HFFc6 (cell line): ENCODE measurements around the gene MFSD6L. TPM values are rescaled to one million over a fixed set of nuclear protein-coding genes. Genes with fewer than 3 reads are reported as not detected.

ENCODE experiments used
- DNase-seq: peaks from one replicate; pipeline ENCODE4 v3.0.0-alpha.2; 2018
- H3K27ac Mint-ChIP-seq: 2 replicates; pipeline ENCODE4 v1.8.0; 2020; ENCODE audit warnings: mild to moderate bottlenecking, mixed read lengths
- H3K27me3 Mint-ChIP-seq: 2 replicates; pipeline ENCODE4 v1.8.0; 2021; ENCODE audit warnings: mild to moderate bottlenecking, moderate library complexity, mixed read lengths; ENCODE audit not compliant: insufficient read depth
- H3K36me3 Mint-ChIP-seq: 2 replicates; pipeline ENCODE4 v1.8.0; 2021; ENCODE audit warnings: low read depth, mixed read lengths
- H3K4me1 Mint-ChIP-seq: 2 replicates; pipeline ENCODE4 v1.8.0; 2020; ENCODE audit warnings: low read depth, mixed read lengths
- H3K4me3 Mint-ChIP-seq: 2 replicates; pipeline ENCODE4 v1.8.0; 2020; ENCODE audit warnings: mild to moderate bottlenecking, moderate library complexity, mixed read lengths
- H3K9me3 Mint-ChIP-seq: 2 replicates; pipeline ENCODE4 v1.8.0; 2020; ENCODE audit warnings: mild to moderate bottlenecking, mixed read lengths
- total RNA-seq, 6 experiments: library from RNA; stranded (reverse); fragmentation: NEBNext Ultra II Directional; extraction: Animal tissue kit (Norgen Biotek cat#: 25700); gene quantifications; 2 replicates in 1 of 6; 3 replicates in 5 of 6; pipeline ENCODE4 v1.2.3, GENCODE V29; 2021
- TF ChIP-seq, protein P1 (sequence below): fragments of 200-600 bp; sonication (generic); IDR thresholded peaks from 2 replicates; pipeline ENCODE4 v1.5.0; 2021; ENCODE audit warnings: antibody characterized with exemption, mild to moderate bottlenecking

MFSD6L gene
- total RNA-seq, 6 experiments from 2014 or later, result not detected

- H3K27me3 Mint-ChIP-seq, result peaks cover 21% of the 10 kb centered on the region
- DNase-seq, result no peak
- TF ChIP-seq, protein P1, sequence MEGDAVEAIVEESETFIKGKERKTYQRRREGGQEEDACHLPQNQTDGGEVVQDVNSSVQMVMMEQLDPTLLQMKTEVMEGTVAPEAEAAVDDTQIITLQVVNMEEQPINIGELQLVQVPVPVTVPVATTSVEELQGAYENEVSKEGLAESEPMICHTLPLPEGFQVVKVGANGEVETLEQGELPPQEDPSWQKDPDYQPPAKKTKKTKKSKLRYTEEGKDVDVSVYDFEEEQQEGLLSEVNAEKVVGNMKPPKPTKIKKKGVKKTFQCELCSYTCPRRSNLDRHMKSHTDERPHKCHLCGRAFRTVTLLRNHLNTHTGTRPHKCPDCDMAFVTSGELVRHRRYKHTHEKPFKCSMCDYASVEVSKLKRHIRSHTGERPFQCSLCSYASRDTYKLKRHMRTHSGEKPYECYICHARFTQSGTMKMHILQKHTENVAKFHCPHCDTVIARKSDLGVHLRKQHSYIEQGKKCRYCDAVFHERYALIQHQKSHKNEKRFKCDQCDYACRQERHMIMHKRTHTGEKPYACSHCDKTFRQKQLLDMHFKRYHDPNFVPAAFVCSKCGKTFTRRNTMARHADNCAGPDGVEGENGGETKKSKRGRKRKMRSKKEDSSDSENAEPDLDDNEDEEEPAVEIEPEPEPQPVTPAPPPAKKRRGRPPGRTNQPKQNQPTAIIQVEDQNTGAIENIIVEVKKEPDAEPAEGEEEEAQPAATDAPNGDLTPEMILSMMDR, result no peak
- no peak overlapping the region for H3K27ac Mint-ChIP-seq
- peaks cover 17% of the 10 kb centered on the region for H3K9me3 Mint-ChIP-seq
- H3K4me1 Mint-ChIP-seq, result peaks cover 5% of the 10 kb centered on the region; the same call in 1 of the 2 replicates
- H3K4me3 Mint-ChIP-seq, result no peak overlapping the region
- H3K36me3 Mint-ChIP-seq, result 0 out of 2 replicates have a peak, but pooled peaks cover 5% of the 10 kb centered on the region
These were observed 5.5 kb downstream of the MFSD6L start for GRCh38 chr17:8793649-8794048.

DNA sequence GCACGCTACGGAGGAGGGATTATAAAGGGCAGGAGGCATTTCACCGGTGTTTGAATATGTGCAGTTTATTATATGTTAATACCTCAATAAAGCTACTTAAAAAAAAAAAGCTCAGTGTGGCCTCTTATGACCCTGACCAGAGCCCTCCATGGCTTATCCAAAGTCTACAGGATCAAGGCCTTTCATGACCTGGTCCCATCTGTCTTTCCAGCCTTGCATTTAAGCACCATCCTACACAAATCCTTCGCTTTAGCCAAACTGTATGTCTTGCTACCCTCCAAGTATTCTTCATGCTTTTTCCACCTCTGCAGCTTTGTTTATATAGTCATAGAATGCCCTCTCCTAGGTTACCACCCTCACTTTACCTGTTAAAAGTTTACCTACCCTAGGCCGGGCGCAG lies 6.5 kb downstream of the MFSD6L start:
- peaks cover 5% of the 10 kb centered on the region; the same call in 1 of the 2 replicates for H3K4me1 Mint-ChIP-seq
- TF ChIP-seq, protein P1, result no peak
- peaks cover 17% of the 10 kb centered on the region for H3K9me3 Mint-ChIP-seq
- no peak for DNase-seq
- no peak overlapping the region for H3K4me3 Mint-ChIP-seq
- H3K27ac Mint-ChIP-seq, result no peak overlapping the region
- 0 out of 2 replicates have a peak, but pooled peaks cover 5% of the 10 kb centered on the region for H3K36me3 Mint-ChIP-seq
- H3K27me3 Mint-ChIP-seq, result peaks cover 22% of the 10 kb centered on the region

DNA sequence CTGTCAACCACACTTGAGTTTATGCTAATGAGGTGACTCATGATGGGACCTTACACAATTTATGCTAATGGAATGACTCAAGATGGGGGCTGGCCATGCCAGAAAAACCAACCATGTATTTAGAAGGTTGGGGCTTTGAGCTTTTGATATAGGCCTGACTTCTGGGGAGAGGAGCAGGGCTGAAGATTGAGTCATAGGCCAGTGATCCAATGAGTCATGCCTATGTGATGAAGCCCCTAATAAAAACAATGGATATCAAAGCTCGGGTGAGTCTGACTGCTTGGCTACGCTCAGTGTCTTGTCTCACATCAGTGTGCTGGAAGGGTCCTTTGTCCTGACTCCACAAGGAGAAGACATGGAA lies 7.3 kb downstream of the MFSD6L start:
- DNase-seq, result peak; percentile 71
- H3K4me1 Mint-ChIP-seq, result peaks cover 5% of the 10 kb centered on the region; the same call in 1 of the 2 replicates
- peaks cover 17% of the 10 kb centered on the region for H3K9me3 Mint-ChIP-seq
- H3K27ac Mint-ChIP-seq, result no peak overlapping the region
- TF ChIP-seq, protein P1, result no peak
- H3K27me3 Mint-ChIP-seq, result peaks cover 17% of the 10 kb centered on the region
- 0 out of 2 replicates have a peak, but pooled peaks cover 5% of the 10 kb centered on the region for H3K36me3 Mint-ChIP-seq
- no peak overlapping the region for H3K4me3 Mint-ChIP-seq

GRCh38 chr17:8791248-8791909 lies 7.8 kb downstream of the MFSD6L start:
- no peak for DNase-seq
- Mint-ChIP-seq H3K27ac (no peak overlapping the region), H3K4me3 (no peak overlapping the region), H3K4me1 (peaks cover 5% of the 10 kb centered on the region; the same call in 1 of the 2 replicates), H3K9me3 (peaks cover 17% of the 10 kb centered on the region), H3K36me3 (0 out of 2 replicates have a peak, but pooled peaks cover 5% of the 10 kb centered on the region), H3K27me3 (peaks cover 13% of the 10 kb centered on the region)
- TF ChIP-seq, protein P1, result peak; percentile 53; the same call in 1 of the 2 replicates

DNA sequence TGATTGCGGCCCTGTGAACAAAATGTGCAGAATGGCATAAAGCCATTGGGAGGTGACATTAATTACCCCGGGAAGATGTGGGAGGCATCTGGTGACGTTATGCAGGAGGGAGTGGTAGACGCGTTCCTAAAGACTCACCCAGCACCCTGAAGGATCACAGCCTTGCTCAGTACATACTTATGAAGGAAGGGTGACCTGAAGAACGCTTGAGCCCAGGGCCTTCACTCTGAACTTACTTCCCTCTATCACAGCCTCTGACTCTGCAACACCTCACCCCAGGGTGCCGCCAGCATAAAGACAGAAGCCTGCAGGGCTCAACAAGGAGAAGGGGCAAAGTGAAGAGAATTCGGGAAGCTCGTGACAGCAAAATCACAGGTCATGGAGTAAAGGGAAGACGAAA lies 9.4 kb downstream of the MFSD6L start:
- peaks cover 17% of the 10 kb centered on the region for H3K9me3 Mint-ChIP-seq
- H3K27me3 Mint-ChIP-seq, result peaks cover 13% of the 10 kb centered on the region
- H3K4me1 Mint-ChIP-seq, result peaks cover 5% of the 10 kb centered on the region; the same call in 1 of the 2 replicates
- no peak overlapping the region for H3K27ac Mint-ChIP-seq
- TF ChIP-seq, protein P1, result no peak
- H3K36me3 Mint-ChIP-seq, result 0 out of 2 replicates have a peak, but pooled peaks cover 5% of the 10 kb centered on the region
- no peak for DNase-seq
- no peak overlapping the region for H3K4me3 Mint-ChIP-seq
